GM18499 (cell line): Measurements from ENCODE around the gene CREB3L1.

ENCODE experiments used
- ATAC-seq: cut with Tn5 transposase; IDR thresholded peaks from one replicate; pipeline ENCODE4 v1.9.1; 2021; ENCODE audit warnings: moderate number of reproducible peaks; ENCODE audit not compliant: insufficient read depth, unreplicated experiment

The CREB3L1 gene

GRCh38 chr11:46361283-46362155, 84.1 kb downstream of the CREB3L1 start:
- no peak for ATAC-seq

GRCh38 chr11:46362156-46363030, 84.9 kb downstream of the CREB3L1 start:
- ATAC-seq, result no peak

GRCh38 chr11:46363031-46363407, 85.6 kb downstream of the CREB3L1 start:
- no peak for ATAC-seq

GRCh38 chr11:46363455-46364005, 86.1 kb downstream of the CREB3L1 start:
- ATAC-seq, result no peak

GRCh38 chr11:46364056-46364455, 86.6 kb downstream of the CREB3L1 start:
- ATAC-seq, result no peak

- ATAC-seq, result no peak
These were observed 87.3 kb downstream of the CREB3L1 start for GRCh38 chr11:46364791-46365190.

- ATAC-seq, result no peak
These were observed 88.8 kb downstream of the CREB3L1 start for GRCh38 chr11:46366260-46366659.

GRCh38 chr11:46366661-46367161, 89.2 kb downstream of the CREB3L1 start:
- no peak for ATAC-seq

GRCh38 chr11:46367244-46367915, 89.9 kb downstream of the CREB3L1 start:
- ATAC-seq, result peak; percentile 77

- no peak for ATAC-seq
These were observed 90.4 kb downstream of the CREB3L1 start for GRCh38 chr11:46367916-46368267.

- ATAC-seq, result no peak
These were observed 92.1 kb downstream of the CREB3L1 start for GRCh38 chr11:46369458-46370152.

- ATAC-seq, result no peak
These were observed 92.8 kb downstream of the CREB3L1 start for GRCh38 chr11:46370253-46370652.
